Measurements from ENCODE around the gene PMF1.
A peak's percentile ranks its signal among the peaks of the same experiment; 100 is the strongest.

The PMF1 gene

GRCh38 chr1:156270314-156270713, 57.5 kb downstream of the PMF1 start:
- no peak for DNase-seq

GRCh38 chr1:156276532-156276931, 63.7 kb downstream of the PMF1 start:
- DNase-seq = no peak

GRCh38 chr1:156276966-156277381, 64.2 kb downstream of the PMF1 start:
- DNase-seq = no peak

- DNase-seq = no peak
Observed at GRCh38 chr1:156279837-156280236, 67.0 kb downstream of the PMF1 start.

GRCh38 chr1:156281281-156281680, 68.5 kb downstream of the PMF1 start:
- DNase-seq = no peak

- no peak for DNase-seq
Observed at GRCh38 chr1:156281693-156282478, 69.1 kb downstream of the PMF1 start.

GRCh38 chr1:156282479-156283222, 69.8 kb downstream of the PMF1 start, which contains the start of gene SMG5:
Gene SMG5, minus strand, starts transcription at chr1:156282825. Its CDS starts 145 bp downstream, at chr1:156282680.
- peak; percentile 96 for DNase-seq

- DNase-seq = no peak
Observed at GRCh38 chr1:156283521-156283920, 70.7 kb downstream of the PMF1 start.

GRCh38 chr1:156284112-156284511, 71.3 kb downstream of the PMF1 start, which contains the start of gene TMEM79:
Gene TMEM79, plus strand, starts transcription at chr1:156284325. Its CDS starts 902 bp downstream, at chr1:156285227.
- DNase-seq = no peak

- DNase-seq = no peak
Observed at GRCh38 chr1:156284757-156285156, 72.0 kb downstream of the PMF1 start.

GRCh38 chr1:156285437-156285836, 72.6 kb downstream of the PMF1 start:
- no peak for DNase-seq

GRCh38 chr1:156286061-156286460, 73.3 kb downstream of the PMF1 start:
- no peak for DNase-seq

Data from effector CD4-positive, alpha-beta T cell (primary cell).